HL-60/S4 treated with phorbol 12-myristate 13-acetate at 8.2 ng/mL for 4 days and 3 days (cell line): ENCODE measurements around the gene ZCCHC4.

Source experiments
- in situ Hi-C: fragments of 300-500 bp; cut with MboI; formaldehyde crosslinking; loops from 2 replicates; pipeline ENCODE4 v1.15.0; 2022; ENCODE audit warnings: low sequenced_read_pairs

ZCCHC4 gene

DNA sequence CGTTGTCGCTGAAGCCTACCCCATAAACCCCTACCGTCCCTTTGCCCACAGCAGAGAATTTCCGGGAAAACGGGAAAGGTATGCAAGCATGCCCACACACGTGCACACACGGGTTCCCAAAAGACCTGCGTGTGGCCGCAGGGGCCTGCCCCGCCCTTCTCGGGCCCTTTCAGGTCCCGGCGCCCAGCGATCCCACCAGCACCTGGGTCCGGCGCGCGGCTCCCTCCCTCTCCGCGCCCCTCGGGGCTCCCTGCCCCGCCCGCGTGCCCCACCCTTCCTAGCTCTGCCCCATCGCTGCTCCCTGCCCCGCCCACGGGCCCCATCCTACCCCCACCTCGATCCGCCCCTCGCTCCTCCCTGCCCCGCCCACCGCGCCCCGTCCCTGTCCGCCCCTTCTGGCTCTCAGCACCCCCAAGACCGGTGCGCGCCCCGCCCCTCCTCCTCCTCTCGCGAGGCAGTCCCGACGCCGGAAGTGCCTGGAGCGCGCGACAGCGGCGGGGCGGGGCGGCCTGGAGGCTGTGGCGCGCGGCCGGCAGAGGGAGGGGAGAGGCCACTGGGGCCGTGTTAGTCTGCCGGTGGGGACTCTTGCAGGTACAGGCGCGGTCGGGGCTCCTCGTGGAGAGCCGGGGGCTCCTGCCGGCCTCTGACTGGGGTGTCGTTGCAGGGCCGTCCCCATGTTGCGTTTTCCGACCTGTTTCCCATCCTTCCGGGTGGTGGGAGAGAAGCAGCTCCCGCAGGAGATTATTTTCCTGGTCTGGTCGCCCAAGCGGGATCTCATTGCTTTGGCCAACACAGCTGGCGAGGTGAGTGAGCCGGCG, 64.4 kb downstream of the ZCCHC4 start, which contains the start of gene ANAPC4:
TSS of gene ANAPC4 (plus strand) at position 510 of the 818 bp plus-strand sequence. CDS start at position 675, 165 bp downstream.
- in situ Hi-C loops = no loop called here

DNA sequence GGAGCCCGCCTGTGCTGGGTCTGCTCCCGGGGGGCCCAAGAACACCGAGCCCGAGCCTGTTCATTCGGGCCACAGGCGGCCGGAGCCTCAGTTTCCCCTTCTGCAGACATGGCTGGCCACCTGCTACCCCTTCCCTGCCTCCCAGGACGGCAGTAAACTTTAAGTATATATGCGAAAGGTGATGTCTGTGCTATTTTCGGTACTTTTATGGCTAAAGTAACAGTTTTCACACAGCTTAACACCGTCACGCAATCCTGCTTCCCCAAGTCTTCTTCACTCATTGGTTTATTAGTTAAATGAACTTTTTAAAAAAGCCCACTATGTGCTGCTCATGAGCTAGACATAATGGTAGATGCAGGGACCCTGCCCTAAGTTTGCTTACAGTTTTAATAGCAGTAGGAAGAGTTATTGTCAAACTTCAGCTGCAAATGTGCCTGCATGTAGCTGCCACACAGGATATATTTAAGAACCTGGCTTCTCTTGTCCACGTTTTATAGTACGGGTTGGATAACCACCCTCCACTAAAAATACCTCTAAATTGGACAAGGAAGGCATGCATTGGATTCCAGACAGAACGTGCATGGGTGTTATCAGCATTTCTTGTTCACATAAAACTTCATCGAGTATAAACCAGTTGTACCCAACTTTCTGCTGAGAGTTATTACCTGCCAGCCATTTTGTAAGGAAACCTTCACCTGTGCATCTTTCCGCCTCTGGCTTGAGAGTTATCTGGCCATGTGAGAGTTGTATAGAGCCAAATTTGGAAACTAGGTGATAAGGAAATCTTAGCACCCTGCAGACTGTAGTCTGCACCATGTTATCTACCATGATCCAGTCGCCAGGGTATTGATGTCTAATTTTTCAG, 65.2 kb downstream of the ZCCHC4 start:
- in situ Hi-C loops = no loop called here

DNA sequence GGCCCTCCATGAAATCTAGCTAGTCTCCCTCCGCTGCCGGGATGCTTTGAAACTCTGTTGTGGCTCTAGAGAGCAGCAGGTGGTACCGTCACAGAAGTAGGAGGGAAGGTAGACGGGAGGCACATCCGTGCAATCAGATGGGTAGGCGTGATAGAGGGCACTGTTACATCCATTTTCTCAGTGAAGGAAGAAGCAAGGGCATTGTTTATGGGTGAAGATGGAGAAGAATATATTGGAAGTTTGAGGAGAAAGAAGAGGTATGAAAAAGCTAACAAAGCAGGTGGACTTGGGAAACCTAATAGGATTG, 65.8 kb downstream of the ZCCHC4 start:
- in situ Hi-C loops = no loop called here

DNA sequence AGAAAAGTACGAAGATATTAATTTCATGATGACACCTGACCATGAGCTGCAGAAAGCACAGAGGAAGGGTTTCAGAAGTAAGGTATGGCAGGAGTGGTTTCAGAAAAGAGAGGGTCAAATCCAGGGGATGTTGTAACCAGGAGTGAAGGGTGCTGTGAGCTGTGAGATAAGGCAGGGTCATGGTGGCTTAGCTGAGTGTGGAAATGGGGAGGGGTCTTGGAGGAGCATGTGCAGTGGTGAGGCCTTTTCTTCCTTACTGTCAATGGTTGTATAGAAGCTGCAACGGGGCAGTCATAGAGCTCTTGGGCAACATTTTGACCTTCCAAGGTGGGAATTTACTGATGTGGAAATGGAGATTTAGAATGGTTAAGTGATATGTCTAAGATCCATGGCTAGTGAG, 67.0 kb downstream of the ZCCHC4 start:
- in situ Hi-C loops = no loop called here

DNA sequence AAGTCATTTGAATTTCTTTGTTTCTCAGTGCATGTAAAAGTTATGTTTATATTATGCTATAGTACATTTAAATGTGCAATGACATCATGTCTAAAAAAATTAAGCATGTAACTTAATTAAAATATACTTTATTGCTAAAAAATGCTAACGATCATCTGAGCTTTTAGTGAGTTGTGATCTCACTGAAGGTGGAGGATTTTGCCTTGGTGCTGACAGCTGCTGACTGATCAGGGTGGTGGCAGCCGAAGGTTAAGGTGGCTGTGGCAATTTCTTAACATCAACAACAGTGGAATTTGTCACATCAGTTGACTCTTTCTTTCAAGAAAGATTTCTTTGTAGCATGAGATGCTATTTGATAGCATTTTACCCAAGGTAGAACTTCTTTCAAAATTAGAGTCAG, 71.1 kb downstream of the ZCCHC4 start:
- in situ Hi-C loops = no loop called here

DNA sequence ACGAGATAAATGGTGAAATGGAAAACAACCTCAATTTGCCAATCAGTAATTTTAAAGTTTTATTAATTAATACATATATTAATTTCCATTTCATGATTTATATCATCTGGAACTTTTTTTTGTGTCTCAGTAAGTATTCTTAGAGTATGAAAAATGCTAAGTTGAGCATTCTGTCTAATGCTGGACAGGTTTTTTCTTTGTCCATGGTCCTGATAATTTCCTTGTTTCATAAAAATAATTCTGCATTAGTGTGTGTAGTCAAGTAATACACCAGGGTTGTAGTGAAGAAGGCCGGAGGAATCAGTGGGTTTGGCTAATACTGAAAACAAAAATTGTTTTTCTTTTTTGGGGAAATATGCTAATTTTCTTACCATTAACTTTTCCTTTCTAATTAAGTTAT, 74.4 kb downstream of the ZCCHC4 start:
- in situ Hi-C loops = no loop called here

DNA sequence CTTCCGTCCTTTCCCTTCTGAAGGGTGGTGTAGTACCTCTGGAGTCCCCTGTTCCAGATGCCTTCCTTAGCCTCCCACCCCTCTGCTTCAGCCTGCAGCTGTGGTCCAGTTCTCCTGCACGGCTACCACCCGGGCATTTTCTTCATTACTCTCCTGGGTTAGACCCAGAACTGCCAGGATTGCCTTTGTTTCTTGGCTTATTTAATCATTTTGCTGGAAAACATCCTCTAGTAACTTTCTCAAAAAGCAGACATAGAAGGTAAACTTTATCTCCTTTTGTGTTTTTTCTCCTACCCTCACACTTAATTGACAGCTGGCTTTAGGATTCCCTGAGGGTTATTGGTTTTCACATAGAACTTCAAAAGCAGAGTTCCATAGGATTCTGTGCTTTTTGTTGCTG, 84.7 kb downstream of the ZCCHC4 start:
- in situ Hi-C loops = no loop called here

DNA sequence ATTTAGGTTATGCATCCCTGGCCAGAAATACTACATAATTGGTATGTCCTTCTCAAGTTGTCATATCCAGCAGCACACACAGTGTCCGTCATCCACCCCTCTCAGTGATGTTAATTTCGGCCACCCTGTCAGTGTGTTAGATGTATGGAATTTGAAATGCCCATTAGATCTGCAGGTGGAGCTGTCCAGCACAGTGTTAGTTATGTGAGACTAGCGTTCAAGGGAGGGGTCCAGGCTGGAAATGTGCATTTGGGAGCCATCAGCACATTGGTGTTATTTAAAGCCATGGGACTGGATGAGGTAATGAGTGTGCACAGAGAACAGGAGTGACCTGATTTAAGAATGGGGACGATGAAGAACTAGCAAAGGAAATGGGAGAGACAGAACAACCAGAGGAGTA, 86.9 kb downstream of the ZCCHC4 start:
- in situ Hi-C loops = no loop called here

DNA sequence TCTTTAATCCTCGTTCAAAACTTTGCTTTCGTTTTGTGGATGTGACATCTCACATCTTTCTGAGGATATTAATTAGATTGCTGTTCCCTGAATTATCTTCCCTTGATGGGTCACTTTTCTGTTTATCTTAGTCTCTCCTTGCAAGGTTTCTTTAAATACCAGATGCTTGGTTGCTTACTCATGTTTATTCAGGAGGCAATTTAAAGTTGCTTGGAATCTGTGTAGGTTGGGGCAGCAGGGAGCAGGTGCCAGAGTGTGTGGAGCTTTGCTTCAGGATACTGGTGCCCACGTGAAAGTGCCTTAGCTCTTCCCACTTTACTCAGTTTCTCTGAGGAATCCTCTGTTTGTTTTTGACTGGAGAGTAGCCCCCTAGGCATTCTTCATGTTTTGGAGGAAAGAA, 88.5 kb downstream of the ZCCHC4 start:
- in situ Hi-C loops = no loop called here

DNA sequence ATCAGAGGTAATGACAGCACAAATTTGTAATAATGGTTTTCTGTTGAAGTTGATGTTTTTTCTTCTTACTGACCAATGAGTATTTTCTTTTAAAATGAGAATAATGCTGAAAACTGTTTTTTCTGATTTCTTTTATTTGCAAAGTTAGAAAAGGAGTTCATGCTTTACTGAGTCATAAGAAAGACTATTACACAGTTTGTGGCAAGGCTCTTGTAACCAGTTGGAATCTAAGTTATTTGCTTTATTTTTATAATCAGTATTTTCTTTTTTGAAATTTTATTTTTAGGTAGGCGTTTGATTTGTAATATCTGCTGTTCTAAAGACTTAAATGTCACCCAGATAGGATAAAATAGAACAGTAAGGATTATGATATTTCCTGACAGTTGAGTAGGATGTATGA, 89.9 kb downstream of the ZCCHC4 start:
- in situ Hi-C loops = no loop called here

DNA sequence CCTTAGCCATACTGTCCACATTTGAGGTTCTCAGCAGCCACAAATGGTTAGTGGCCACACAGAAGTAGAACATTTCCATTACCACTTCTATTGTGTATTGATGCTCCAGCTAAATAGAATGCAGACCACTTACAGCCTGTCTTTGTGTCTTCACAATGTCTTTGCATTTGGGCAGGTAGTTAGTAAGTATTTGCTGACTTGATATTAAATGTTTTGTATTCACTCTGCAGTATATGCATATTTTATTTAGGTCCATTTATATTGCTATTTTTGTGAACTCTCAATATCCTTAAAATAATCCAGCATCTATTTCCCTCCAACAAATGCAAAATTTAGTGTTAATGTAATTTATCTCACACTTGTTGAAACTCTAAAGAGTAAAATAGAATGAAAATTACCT, 91.1 kb downstream of the ZCCHC4 start:
- in situ Hi-C loops = no loop called here

DNA sequence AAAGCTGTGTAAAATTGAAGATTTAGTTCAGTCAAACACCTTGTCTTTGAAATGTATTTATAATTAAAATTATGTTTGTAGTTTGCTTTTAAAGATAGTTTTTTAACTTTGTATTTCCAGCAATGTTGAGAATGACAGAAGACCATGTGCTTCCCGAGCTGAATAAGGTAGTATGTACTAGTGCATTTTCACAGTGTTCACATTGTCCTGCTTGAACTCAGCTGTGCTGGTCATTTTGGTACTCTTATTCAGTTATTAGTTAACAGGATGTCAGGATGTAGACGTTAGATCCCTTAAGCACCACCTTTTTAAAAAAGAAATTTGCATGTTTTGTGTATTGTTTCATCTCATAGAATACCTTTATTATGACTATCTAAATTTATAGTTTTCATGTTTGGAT, 92.9 kb downstream of the ZCCHC4 start:
- in situ Hi-C loops = no loop called here

DNA sequence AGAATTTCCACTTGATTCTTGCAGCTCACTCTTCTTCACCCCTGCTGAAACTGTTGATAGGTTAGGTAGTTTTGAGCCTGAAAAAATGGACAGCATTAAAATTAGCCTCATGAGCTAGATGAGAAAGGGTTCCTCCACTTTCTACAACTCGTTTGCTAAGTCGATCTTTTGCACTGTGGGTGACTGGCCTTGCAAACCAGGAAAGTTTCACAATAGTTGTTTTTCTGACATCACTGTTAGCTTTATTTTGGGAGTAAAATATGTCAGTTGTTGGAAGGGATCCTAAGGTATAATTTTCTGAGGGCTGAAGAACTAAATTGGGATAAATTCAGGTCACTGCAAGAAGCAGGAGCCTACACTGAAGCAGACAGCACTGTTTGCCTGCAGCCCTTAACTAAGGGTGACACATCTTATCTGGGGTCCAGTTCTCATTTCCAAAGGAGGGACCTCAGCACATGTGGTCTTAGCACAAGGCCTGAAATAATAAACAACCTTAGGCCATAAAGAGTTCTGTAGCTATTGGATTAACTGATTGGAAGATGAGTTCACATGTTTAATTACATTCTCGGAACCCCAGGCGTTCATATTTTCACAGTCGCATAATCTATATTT, 93.6 kb downstream of the ZCCHC4 start:
- in situ Hi-C loops = no loop called here

DNA sequence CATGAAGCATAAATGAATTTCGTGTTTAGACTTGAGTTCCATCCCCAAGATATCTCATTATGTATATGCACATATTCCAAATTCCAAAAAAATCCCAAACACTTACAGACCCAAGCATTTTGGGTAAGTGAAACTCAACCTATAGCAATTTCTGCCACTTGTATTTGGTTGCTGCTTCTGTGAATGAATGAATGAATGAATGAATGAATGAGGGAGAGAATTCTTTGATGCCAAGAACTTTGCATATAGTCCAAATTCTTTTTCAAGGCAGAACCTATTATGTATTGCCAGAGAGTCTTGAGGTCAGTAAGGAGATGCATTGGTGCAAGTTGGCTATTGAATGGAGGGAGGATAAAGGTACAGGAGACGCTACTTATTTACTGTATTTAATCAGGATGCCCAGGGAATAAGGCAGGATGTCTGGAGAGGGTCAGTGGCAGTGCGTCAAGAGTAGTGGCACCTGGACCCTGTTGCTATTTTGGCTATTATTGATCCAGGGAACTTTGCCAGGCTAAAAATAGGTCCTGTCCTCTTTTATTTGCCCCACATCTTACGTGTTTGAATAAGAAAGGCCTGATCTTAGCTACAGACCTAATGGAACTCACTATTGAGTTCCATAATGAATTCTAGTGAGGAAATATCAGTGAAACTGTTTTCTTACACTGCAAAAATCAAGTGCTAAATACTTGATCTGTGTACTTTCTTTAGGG, 98.4 kb downstream of the ZCCHC4 start:
- in situ Hi-C loops = no loop called here

DNA sequence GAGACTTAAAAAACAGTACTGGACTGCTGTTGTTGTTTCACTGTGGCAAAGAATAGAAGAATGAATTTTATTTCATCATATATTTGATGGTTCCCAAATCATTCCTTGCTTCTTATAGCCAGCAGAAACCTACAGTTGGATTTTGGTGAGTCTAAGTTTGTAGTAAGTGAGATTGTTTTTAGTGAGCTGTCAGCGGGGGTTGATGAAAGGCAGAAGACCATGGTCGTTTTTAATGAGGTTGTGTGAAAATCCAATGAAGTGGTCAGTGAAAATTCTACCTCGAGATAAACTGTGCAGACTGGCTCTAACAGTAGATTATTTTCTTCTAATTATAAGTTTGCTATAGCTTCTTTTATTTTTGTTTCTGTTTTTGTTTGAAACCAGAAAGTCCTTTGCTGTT, 100.7 kb downstream of the ZCCHC4 start:
- in situ Hi-C loops = no loop called here

DNA sequence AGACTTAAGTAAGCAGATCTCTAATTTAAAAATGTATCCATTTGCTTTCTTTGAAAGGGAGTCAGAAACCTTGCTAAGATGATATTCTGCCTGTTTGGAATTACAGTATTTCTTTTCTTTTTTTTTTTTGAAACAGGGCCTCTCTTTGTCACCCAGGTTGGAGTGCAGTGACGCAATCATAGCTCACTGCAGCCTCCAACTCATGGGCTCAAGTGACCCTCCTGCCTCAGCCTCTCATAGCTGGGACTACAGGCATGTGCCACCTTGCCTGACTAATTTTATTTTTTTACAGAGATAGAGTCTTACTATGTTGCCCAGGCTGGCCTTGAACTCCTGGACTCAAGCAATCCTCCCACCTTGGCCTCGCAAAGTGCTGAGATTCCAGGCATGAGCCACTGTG, 104.4 kb downstream of the ZCCHC4 start:
- in situ Hi-C loops = no loop called here
